Measurements from ENCODE around the gene SPDL1. TPM values are rescaled to one million over a fixed set of nuclear protein-coding genes. Genes with fewer than 3 reads are reported as not detected.

Gene SPDL1
- total and polyA plus RNA-seq, 2 of the 8 experiments (the other 6 are each of a cell fraction or from before 2014, with no cell fraction given): 16.9 to 44.5 TPM

DNA sequence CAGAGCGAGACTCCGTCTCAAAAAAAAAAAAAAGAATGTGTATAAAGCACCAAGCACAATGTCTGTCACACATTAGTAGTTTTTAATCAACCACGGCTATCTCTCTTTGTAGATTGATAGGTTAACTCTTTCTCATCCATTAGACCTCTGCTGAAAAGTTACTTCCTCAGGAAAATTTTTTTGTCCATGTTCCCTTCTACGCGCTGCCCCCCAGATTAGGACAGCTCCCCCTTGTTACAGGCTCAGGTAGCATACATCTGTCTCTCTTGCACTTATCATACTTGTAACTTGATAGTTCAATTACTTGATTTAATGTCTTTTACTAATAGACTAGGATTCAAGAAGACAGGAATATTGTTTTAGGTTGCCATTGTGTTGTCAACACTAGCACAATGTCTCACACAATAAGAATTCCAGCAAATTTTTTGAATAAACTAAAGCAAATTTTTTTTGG lies 1.5 kb downstream of the SPDL1 start:
- H3K4me1 ChIP-seq (replicated peaks in 1 of 4; ENCODE audit: control insufficient read depth in 3 of 4, insufficient read depth in 4 of 4, low read length in 3 of 4): no peaks in the 10 kb centered on the region
- POLR2A ChIA-PET (ENCODE audit: partially characterized antibody): interaction anchor here (1.3 to 1.9 kb wide), 2 partner anchors 17 to 598 kb away, joined by 3 to 8 read pairs; no protein-coding TSS in a partner anchor
- H2BK20ac ChIP-seq (ENCODE audit: low read length): no peak overlapping the region
- H3K4me3 ChIP-seq (ENCODE audit: extremely low read depth in 1 of 4, insufficient read depth in 2 of 4, low read depth in 3 of 4, low read length in 4 of 4): peak overlapping the region; percentile 85 to 95 (median 92); a peak in 5 of 8 replicates
- FAIRE-seq (no peak), DNase-seq (ENCODE audit: low read depth in 1 of 2, low spot score in 2 of 2) (no peak)
- no peak overlapping the region for H2AFZ ChIP-seq (ENCODE audit: low read length)
- H3K18ac ChIP-seq (ENCODE audit: extremely low read depth, low read length): no peak overlapping the region
- no peaks in the 10 kb centered on the region for H3K23me2 ChIP-seq (ENCODE audit: low read depth, low read length)
- H2AK5ac ChIP-seq (ENCODE audit: low read depth, low read length): no peak overlapping the region
- peaks cover 4% of the 10 kb centered on the region for H3K79me1 ChIP-seq (ENCODE audit: low read depth, low read length)
- H2BK5ac ChIP-seq (ENCODE audit: low read depth, low read length): no peak overlapping the region
- H3K36me3 ChIP-seq (ENCODE audit: control insufficient read depth in 2 of 4, insufficient read depth in 4 of 4, low read length in 3 of 4): peaks cover 2 to 19% (median 12%) of the 10 kb centered on the region in 4 experiments; a peak in 7 of 8 replicates
- H3K79me2 ChIP-seq (ENCODE audit: control insufficient read depth in 1 of 2, insufficient read depth in 2 of 2, low read length in 2 of 2): peaks cover 6 to 41% of the 10 kb centered on the region in 2 experiments; a peak in 3 of 4 replicates
- no peak overlapping the region for H2BK12ac ChIP-seq (ENCODE audit: low read depth, low read length)
- H3K27me3 ChIP-seq (replicated peaks in 1 of 4; ENCODE audit: control insufficient read depth in 3 of 4, extremely low read depth in 1 of 4, insufficient read depth in 3 of 4, low read length in 3 of 4): no peaks in the 10 kb centered on the region
- no peak overlapping the region for H3K56ac ChIP-seq (replicated peaks; ENCODE audit: insufficient read length, low read depth, low read length)
- no peak overlapping the region for H4K5ac ChIP-seq (ENCODE audit: insufficient read length, low read depth, low read length)
- CTCF ChIA-PET (ENCODE audit: partially characterized antibody): no interaction called here
- 88% methylated on average over 3 of the region's 5 CpGs; no CpG with 5 or more reads in 1 of the 2 experiments for WGBS, 2 experiments (ENCODE audit: extremely low coverage in 1 of 2, insufficient coverage in 1 of 2, insufficient read length in 1 of 2, insufficient replicate concordance in 2 of 2, low coverage in 1 of 2, low lambda C conversion rate in 2 of 2, missing lambda C conversion rate in 1 of 2)
- no peak overlapping the region for H2BK120ac ChIP-seq (replicated peaks; ENCODE audit: low read depth, low read length)
- no peaks in the 10 kb centered on the region for H3K9me3 ChIP-seq (ENCODE audit: insufficient read depth in 2 of 2, low read depth in 1 of 2, low read length in 1 of 2)
- H3K14ac ChIP-seq (ENCODE audit: insufficient read length): no peak overlapping the region
- H3K4me2 ChIP-seq (ENCODE audit: insufficient read depth in 1 of 2, low read depth in 2 of 2, low read length in 2 of 2): peak overlapping the region; percentile 79 to 94; a peak in 2 of 4 replicates
- peak overlapping the region in 1 of 4 experiments; percentile 56; a peak in 1 of 7 replicates for H3K9ac ChIP-seq (replicated peaks in 1 of 4; ENCODE audit: extremely low read depth in 1 of 4, low read depth in 3 of 4, low read length in 3 of 4)
- H3K4ac ChIP-seq (replicated peaks; ENCODE audit: insufficient read length, low read depth, low read length): no peak overlapping the region
- no peak overlapping the region for H3K23ac ChIP-seq (ENCODE audit: insufficient read length)
- H4K20me1 ChIP-seq (replicated peaks in 1 of 2; ENCODE audit: control insufficient read depth in 1 of 2, insufficient read depth in 2 of 2, low read length in 2 of 2): peaks cover 1 to 2% of the 10 kb centered on the region in 2 experiments
- H4K8ac ChIP-seq (ENCODE audit: extremely low read depth, insufficient read depth, low read length): no peak overlapping the region
- TF ChIP-seq TEAD4 (IDR thresholded peaks at IDR 0.05; ENCODE audit: low read depth, low read length) (no peak), TCF12 (IDR thresholded peaks at IDR 0.05; ENCODE audit: low read depth, low read length) (no peak), NANOG (IDR thresholded peaks at IDR 0.05; ENCODE audit: insufficient read depth, low read depth, low read length, poor library complexity, severe bottlenecking) (no peak), SIRT6 (IDR thresholded peaks at IDR 0.05; ENCODE audit: low read length) (no peak)
- TF ChIP-seq, protein P1, sequence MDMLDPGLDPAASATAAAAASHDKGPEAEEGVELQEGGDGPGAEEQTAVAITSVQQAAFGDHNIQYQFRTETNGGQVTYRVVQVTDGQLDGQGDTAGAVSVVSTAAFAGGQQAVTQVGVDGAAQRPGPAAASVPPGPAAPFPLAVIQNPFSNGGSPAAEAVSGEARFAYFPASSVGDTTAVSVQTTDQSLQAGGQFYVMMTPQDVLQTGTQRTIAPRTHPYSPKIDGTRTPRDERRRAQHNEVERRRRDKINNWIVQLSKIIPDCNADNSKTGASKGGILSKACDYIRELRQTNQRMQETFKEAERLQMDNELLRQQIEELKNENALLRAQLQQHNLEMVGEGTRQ (IDR thresholded peaks at IDR 0.05; ENCODE audit: low read length): no peak
- no peak overlapping the region for H3K27ac ChIP-seq (ENCODE audit: low read depth, low read length)
- H2BK15ac ChIP-seq (ENCODE audit: low read length): no peak overlapping the region
- no peak overlapping the region for H4K91ac ChIP-seq (replicated peaks; ENCODE audit: insufficient read length, low read length)
